ES-I3 (cell line): ENCODE data around the gene TIAM2.
A peak's percentile ranks its signal among the peaks of the same experiment; 100 is the strongest.
"Not testable (repeated sequence)": the region's sequence is repeated elsewhere in the genome, so short reads cannot be mapped to it uniquely, and the experiment has no call there.

Experiments
- H3K36me3 ChIP-seq: 2 replicates; pipeline ENCODE4 v1.6.1; 2013; ENCODE audit warnings: mild to moderate bottlenecking, low read length, control low read depth, moderate library complexity; ENCODE audit not compliant: insufficient read depth
- H3K4me1 ChIP-seq: 2 replicates; pipeline ENCODE4 v1.6.1; 2013; ENCODE audit warnings: mild to moderate bottlenecking, control low read depth, low read length; ENCODE audit not compliant: insufficient read depth
- H3K9ac ChIP-seq: 2 replicates; pipeline ENCODE4 v1.6.1; 2013; ENCODE audit warnings: low read depth, mild to moderate bottlenecking, low read length, moderate library complexity
- H3K9me3 ChIP-seq: 2 replicates; pipeline ENCODE4 v1.6.1; 2013; ENCODE audit warnings: mild to moderate bottlenecking, low read length, moderate library complexity; ENCODE audit not compliant: control insufficient read depth, insufficient read depth

Gene TIAM2

GRCh38 chr6:155119201-155119600, 124.1 kb downstream of the TIAM2 start:
- H3K36me3 ChIP-seq, H3K9ac ChIP-seq, H3K9me3 ChIP-seq: not testable (repeated sequence)
- peaks cover 47% of the 10 kb centered on the region for H3K4me1 ChIP-seq

GRCh38 chr6:155120034-155120433, 124.9 kb downstream of the TIAM2 start:
- no peaks in the 10 kb centered on the region for H3K9me3 ChIP-seq
- H3K4me1 ChIP-seq, result peaks cover 47% of the 10 kb centered on the region
- no peak overlapping the region for H3K9ac ChIP-seq
- H3K36me3 ChIP-seq, result no peaks in the 10 kb centered on the region

GRCh38 chr6:155121294-155121693, 126.2 kb downstream of the TIAM2 start:
- Histone ChIP-seq H3K36me3 (no peaks in the 10 kb centered on the region), H3K9ac (peak overlapping the region; percentile 8; the same call in 1 of the 2 replicates), H3K4me1 (peaks cover 48% of the 10 kb centered on the region), H3K9me3 (no peaks in the 10 kb centered on the region)

GRCh38 chr6:155121699-155122098, 126.6 kb downstream of the TIAM2 start:
- Histone ChIP-seq H3K9ac (peak overlapping the region; percentile 8), H3K4me1 (peaks cover 46% of the 10 kb centered on the region), H3K36me3 (no peaks in the 10 kb centered on the region), H3K9me3 (no peaks in the 10 kb centered on the region)

- Histone ChIP-seq H3K9ac (peak overlapping the region; percentile 8), H3K36me3 (no peaks in the 10 kb centered on the region), H3K9me3 (no peaks in the 10 kb centered on the region), H3K4me1 (peaks cover 50% of the 10 kb centered on the region)
Measured at GRCh38 chr6:155122199-155122950, 127.3 kb downstream of the TIAM2 start.

GRCh38 chr6:155123520-155123919, 128.4 kb downstream of the TIAM2 start:
- Histone ChIP-seq H3K9ac (no peak overlapping the region), H3K4me1 (peaks cover 51% of the 10 kb centered on the region), H3K9me3 (no peaks in the 10 kb centered on the region), H3K36me3 (no peaks in the 10 kb centered on the region)

- Histone ChIP-seq H3K4me1 (peaks cover 37% of the 10 kb centered on the region), H3K36me3 (no peaks in the 10 kb centered on the region), H3K9ac (no peak overlapping the region), H3K9me3 (no peaks in the 10 kb centered on the region)
Measured at GRCh38 chr6:155125906-155126305, 130.8 kb downstream of the TIAM2 start.

GRCh38 chr6:155126727-155127439, 131.8 kb downstream of the TIAM2 start:
- peaks cover 29% of the 10 kb centered on the region for H3K4me1 ChIP-seq
- no peak overlapping the region for H3K9ac ChIP-seq
- H3K36me3 ChIP-seq, result no peaks in the 10 kb centered on the region
- H3K9me3 ChIP-seq, result no peaks in the 10 kb centered on the region

GRCh38 chr6:155128977-155129376, 133.9 kb downstream of the TIAM2 start:
- Histone ChIP-seq H3K4me1 (peaks cover 13% of the 10 kb centered on the region), H3K9ac (no peak overlapping the region), H3K9me3 (no peaks in the 10 kb centered on the region), H3K36me3 (no peaks in the 10 kb centered on the region)

- Histone ChIP-seq H3K4me1 (peaks cover 13% of the 10 kb centered on the region), H3K9ac (no peak overlapping the region), H3K9me3 (no peaks in the 10 kb centered on the region), H3K36me3 (no peaks in the 10 kb centered on the region)
Measured at GRCh38 chr6:155129744-155130143, 134.6 kb downstream of the TIAM2 start.

GRCh38 chr6:155130161-155130853, 135.2 kb downstream of the TIAM2 start:
- Histone ChIP-seq H3K9me3 (no peaks in the 10 kb centered on the region), H3K9ac (no peak overlapping the region), H3K4me1 (peaks cover 17% of the 10 kb centered on the region), H3K36me3 (no peaks in the 10 kb centered on the region)

- Histone ChIP-seq H3K9ac (no peak overlapping the region), H3K4me1 (peaks cover 7% of the 10 kb centered on the region; the same call in 1 of the 2 replicates)
Measured at GRCh38 chr6:155132617-155133016, 137.5 kb downstream of the TIAM2 start.

GRCh38 chr6:155141002-155141401, 145.9 kb downstream of the TIAM2 start:
- peaks cover 24% of the 10 kb centered on the region for H3K4me1 ChIP-seq
- H3K9ac ChIP-seq, result no peak overlapping the region
- H3K9me3 ChIP-seq, result no peaks in the 10 kb centered on the region
- no peaks in the 10 kb centered on the region; the same call in none of the 2 replicates for H3K36me3 ChIP-seq

More at GRCh38 chr6:155132617-155133016, 137.5 kb downstream of the TIAM2 start:
- H3K36me3 ChIP-seq, result no peaks in the 10 kb centered on the region
- no peaks in the 10 kb centered on the region for H3K9me3 ChIP-seq

GRCh38 chr6:155141512-155141911, 146.4 kb downstream of the TIAM2 start:
- H3K9ac ChIP-seq, result no peak overlapping the region
- H3K9me3 ChIP-seq, result no peaks in the 10 kb centered on the region
- H3K4me1 ChIP-seq, result peaks cover 24% of the 10 kb centered on the region
- no peaks in the 10 kb centered on the region; the same call in none of the 2 replicates for H3K36me3 ChIP-seq
